GM21619 (cell line): ENCODE measurements around the gene MSI1.

Experiments used
- ATAC-seq: cut with Tn5 transposase; IDR thresholded peaks from one replicate; pipeline ENCODE4 v1.9.1; 2021; ENCODE audit not compliant: unreplicated experiment

The MSI1 gene

GRCh38 chr12:120368789-120369602 lies at the start of gene MSI1:
TSS of gene MSI1 (minus strand) at chr12:120369164. CDS start at chr12:120369091, 73 bp downstream.
- no peak for ATAC-seq

DNA sequence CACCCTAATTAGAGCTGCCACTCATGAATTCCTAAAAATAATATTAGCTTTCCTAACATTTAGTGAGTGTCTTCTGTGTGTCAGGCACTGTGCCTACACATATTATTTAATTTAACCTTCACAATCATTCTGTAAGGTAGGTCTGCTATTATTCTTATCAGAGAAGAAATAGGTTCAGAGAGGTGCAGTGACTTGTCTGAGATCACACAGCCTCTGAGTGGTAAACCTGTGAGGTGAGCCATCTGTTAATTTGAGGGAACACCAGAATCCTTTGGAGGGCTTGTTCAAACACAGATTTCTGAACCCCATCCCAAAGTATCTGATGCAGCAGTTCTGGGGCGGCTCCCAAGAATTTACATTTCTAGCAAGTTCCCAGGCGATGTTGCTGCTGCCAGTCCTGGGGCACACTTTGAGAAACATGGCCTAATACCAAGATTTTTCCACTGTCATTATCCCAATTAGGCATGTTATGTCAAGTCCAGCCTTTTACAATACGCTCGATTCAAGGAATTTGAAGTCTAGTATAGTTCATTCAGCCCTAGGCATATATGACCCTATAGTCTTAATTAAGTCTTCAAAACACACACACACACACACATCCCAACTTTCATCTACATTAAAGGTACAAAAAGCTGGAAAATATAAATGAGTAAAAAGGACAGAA lies 49.1 kb upstream of the MSI1 start:
- ATAC-seq, result no peak

DNA sequence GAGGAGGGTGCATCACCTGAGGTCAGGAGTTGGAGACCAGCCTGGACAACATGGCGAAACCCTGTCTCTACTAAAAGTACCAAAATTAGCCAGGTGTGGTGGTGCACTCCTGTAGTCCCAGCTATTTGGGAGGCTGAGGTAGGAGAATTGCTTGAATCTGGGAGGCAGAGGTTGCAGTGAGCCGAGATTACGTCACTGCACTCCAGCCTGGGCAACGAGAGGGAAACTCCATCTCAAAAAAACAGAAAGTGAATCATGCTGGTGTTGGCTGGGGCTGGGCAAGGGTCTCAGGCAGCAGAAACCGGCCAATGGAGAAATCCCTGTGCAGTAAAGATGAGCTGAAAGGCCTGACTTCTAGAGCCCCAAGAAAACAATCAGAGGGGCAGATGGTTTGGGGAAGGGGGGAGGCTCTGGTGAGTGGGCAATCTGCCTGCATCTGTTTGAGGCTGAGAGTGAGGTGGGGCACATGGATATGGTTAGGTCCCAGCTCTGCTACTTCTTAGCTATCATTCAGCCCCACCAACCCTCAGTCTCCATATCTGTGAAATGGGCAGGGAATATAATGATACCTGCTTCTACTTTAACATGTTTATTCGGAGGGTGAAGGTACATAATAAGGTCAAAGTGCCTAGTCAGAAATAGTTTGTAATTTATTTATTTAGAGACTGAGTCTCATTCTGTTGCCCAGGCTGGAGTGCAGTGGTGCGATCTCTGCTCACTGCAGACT lies 47.7 kb upstream of the MSI1 start:
- no peak for ATAC-seq

DNA sequence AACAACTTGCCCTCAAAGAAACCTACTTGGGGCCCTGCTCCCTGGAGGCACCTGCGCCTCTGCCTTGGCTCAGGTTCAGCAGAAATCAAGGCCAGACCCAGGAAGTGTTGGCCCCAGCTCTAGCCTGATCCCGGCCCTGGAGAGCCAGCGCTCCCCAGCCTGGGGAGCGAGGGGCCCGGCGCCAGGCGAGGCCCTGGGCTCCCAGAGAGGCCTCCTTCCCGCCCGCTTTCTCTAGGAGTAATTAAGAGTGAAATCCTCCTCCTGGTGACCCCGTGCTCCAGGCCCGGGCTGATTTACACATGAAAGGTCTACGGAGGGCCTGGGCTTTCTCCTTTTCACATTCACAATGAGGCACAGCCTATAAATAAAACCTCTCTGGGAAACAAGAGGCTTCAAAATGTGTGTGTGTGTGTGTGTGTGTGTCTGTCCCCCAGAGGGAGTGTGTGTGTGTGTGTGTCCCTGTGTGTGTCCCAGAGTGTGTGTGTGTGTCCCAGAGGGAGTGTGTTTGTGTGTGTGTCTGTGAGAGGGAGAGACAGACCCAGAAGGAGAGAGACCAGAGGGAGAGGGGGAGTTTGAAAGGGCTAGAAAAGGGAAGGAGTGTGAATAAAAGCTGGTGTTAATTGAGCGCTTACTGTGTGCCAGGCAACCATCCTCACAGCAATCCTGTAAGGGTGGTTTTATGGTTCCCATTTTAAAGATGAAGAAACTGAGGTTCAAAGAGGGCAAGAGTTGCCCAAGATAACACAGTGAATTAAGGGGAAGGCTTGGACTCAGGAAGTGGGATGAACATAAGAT lies 45.1 kb upstream of the MSI1 start:
- ATAC-seq, result no peak

DNA sequence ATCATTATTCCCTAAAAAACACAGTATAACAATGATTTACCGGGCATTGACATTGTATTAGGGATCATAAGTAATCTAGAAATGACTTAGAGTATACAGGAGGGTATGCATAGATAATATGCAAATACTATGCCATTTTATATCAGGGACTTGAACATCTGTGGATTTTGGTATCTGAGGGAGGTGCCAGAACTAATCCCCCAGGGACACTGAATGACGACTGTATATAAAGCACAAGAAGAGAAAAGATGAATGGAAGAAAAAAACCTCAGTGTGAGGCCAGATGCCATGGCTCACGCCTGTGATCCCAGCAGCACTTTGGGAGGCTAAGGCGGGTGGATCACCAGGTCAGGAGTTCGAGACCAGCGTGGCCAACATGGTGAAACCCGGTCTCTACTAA lies 43.5 kb upstream of the MSI1 start:
- ATAC-seq, result no peak

- no peak for ATAC-seq
Observed at GRCh38 chr12:120408771-120409170, 39.8 kb upstream of the MSI1 start.

- no peak for ATAC-seq
Observed at GRCh38 chr12:120406553-120406952, 37.6 kb upstream of the MSI1 start.

- no peak for ATAC-seq
Observed at GRCh38 chr12:120406069-120406468, 37.1 kb upstream of the MSI1 start.

GRCh38 chr12:120404271-120404670 lies 35.3 kb upstream of the MSI1 start:
- no peak for ATAC-seq

DNA sequence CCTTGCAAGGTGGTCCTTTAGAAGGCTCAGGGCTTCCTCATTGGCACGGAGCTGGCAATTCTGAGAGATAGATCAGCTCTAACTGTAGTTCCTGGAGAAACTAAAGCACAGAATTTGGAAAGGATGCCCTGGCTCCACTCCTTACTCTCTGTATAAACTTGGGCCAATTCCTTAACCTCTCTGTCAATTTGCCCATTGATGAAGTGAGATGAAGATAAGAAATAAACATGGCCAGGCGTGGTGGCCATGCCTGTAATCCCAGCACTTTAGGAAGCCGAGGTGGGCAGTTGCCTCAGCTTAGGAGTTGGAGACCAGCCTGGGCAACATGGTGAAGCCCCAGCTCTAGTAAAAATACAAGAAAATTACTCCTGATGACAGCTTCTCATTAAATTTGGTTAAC lies 34.9 kb upstream of the MSI1 start:
- no peak for ATAC-seq

DNA sequence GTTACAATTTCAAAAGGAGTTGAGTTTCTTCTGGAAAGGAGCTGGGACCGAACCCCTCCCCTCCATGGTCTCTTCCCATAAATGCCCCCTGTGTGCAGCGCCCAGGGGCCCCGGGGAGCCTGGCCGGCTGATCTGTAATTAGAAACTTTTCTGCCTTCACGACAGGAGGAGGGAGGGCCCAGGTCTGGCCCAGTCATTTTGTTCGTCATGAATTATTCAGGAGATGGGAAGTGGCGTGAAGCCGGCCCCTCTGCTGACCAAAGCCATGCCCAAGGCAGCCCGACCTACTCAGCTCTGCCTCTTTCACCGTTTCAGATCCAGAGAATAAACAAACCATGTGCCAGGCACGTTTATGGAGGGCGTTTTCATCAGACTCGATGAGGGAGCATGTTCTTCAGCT lies 33.3 kb upstream of the MSI1 start:
- no peak for ATAC-seq

- no peak for ATAC-seq
Observed at GRCh38 chr12:120399531-120399930, 30.6 kb upstream of the MSI1 start.

GRCh38 chr12:120397824-120398540 lies 29.0 kb upstream of the MSI1 start:
- no peak for ATAC-seq

DNA sequence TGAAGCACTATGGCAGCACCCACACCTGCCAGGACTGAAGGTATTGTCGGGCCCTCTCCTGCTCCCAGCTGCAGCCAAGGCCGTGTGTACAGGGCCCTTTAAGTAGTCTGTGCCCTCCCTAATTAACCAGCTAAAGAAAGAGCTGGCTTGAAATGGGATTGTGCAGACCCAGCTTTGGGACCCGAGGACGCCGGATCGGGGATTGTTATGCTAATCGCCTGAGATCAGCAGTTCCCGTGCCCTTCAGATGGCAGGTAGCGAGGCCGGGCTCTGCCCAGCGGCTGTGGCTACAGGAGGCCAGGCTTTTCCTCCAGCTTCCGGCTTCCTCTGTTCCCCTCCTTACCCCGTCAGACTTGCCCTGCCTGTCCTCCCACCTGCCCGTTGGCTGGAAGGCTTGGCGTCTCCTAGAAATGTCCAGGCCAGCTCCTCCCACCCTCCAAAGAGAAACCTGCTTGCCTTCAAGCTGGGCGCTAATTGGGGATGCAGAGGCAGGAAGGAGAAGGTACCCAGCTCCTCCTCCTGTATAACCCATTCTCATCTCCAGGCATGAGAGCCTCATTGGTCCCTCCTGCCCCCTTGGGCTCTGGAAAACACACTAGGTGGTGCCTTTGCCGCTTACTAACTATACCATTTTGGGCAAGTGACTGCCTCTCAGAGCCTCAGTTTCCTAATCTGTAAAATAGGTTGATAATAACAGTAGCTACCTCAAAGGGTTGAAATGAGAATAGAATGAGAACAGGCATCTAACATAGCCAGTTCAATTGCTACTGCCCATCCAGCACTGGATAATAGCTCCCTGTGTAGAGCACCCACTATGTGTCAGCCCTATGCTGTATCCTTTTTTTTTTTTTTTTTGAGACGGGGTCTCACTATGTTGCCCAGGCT lies 25.8 kb upstream of the MSI1 start:
- ATAC-seq, result no peak

- ATAC-seq, result no peak
Observed at GRCh38 chr12:120390540-120391120, 21.7 kb upstream of the MSI1 start.

- ATAC-seq, result no peak
Observed at GRCh38 chr12:120388691-120389481, 19.9 kb upstream of the MSI1 start.

GRCh38 chr12:120381752-120382419 lies 12.9 kb upstream of the MSI1 start:
- no peak for ATAC-seq

GRCh38 chr12:120378036-120378435 lies 9.1 kb upstream of the MSI1 start:
- no peak for ATAC-seq
